ENCODE measurements around the gene DEK.

DNA sequence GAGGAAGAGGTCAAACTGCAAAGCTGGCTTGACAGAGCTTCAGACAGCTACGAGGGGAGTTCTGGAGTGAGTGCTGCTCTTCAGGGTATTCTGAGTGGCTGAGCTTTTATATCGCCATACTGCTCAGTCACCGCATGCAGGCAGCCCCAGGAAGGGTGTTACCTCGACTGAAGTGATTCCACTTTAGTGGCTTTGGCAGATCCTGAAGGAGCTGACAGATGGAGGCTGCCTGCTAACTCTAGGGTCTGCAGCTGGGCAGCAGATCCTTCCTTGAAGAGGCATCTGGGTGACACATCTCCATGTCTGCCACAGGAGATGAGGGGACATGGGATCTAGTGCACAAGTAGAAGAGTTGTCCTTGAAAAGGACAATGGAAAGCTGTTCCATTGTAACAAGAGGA lies 3.7 kb upstream of the DEK start:
- TF ChIP-seq CTCF (IDR thresholded peaks at IDR 0.05): no peak
- no peak for TF ChIP-seq EZH2 (IDR thresholded peaks at IDR 0.05; ENCODE audit: borderline replicate concordance, insufficient read depth, low read depth, low read length, poor library complexity, severe bottlenecking)
